NCI-H446 treated with DMSO at 0.1 percent for 48 hours (cell line): ENCODE data around the gene HHIP.

ENCODE experiments used
- DNase-seq: peaks from one replicate; lab custom pipeline; 2025; lab: John Stamatoyannopoulos, UW

Gene HHIP

GRCh38 chr4:144658015-144658567 lies 12.1 kb downstream of the HHIP start:
- DNase-seq: no peak

GRCh38 chr4:144658903-144659302 lies 12.9 kb downstream of the HHIP start:
- DNase-seq: no peak

- no peak for DNase-seq
Measured at GRCh38 chr4:144659447-144659846, 13.5 kb downstream of the HHIP start.

GRCh38 chr4:144663834-144664475 lies 18.0 kb downstream of the HHIP start:
- DNase-seq: no peak

- DNase-seq: no peak
Measured at GRCh38 chr4:144666539-144667175, 20.7 kb downstream of the HHIP start.

- DNase-seq: no peak
Measured at GRCh38 chr4:144667500-144667899, 21.5 kb downstream of the HHIP start.

GRCh38 chr4:144670776-144671175 lies 24.8 kb downstream of the HHIP start:
- no peak for DNase-seq

GRCh38 chr4:144674711-144675110 lies 28.8 kb downstream of the HHIP start:
- no peak for DNase-seq

- DNase-seq: no peak
Measured at GRCh38 chr4:144681806-144682205, 35.9 kb downstream of the HHIP start.

- no peak for DNase-seq
Measured at GRCh38 chr4:144683516-144683915, 37.6 kb downstream of the HHIP start.

- DNase-seq: no peak
Measured at GRCh38 chr4:144685911-144686310, 40.0 kb downstream of the HHIP start.

GRCh38 chr4:144686921-144687320 lies 41.0 kb downstream of the HHIP start:
- no peak for DNase-seq

GRCh38 chr4:144687466-144687865 lies 41.5 kb downstream of the HHIP start:
- DNase-seq: no peak

GRCh38 chr4:144688035-144688569 lies 42.1 kb downstream of the HHIP start:
- no peak for DNase-seq

- DNase-seq: no peak
Measured at GRCh38 chr4:144689125-144689524, 43.2 kb downstream of the HHIP start.

GRCh38 chr4:144695721-144696120 lies 49.8 kb downstream of the HHIP start:
- DNase-seq: no peak

GRCh38 chr4:144696376-144696775 lies 50.4 kb downstream of the HHIP start:
- no peak for DNase-seq

GRCh38 chr4:144699565-144699964 lies 53.6 kb downstream of the HHIP start:
- no peak for DNase-seq

- no peak for DNase-seq
Measured at GRCh38 chr4:144701683-144702233, 55.8 kb downstream of the HHIP start.

GRCh38 chr4:144703494-144703893 lies 57.5 kb downstream of the HHIP start:
- DNase-seq: no peak

- DNase-seq: no peak
Measured at GRCh38 chr4:144705601-144706590, 59.9 kb downstream of the HHIP start.

- DNase-seq: no peak
Measured at GRCh38 chr4:144709159-144709558, 63.2 kb downstream of the HHIP start.
